Ovary (tissue), 3 donors: ENCODE measurements around the gene ECE2.

ENCODE experiments used
- EP300 ChIP-seq: sonication (generic); formaldehyde crosslinking; IDR thresholded peaks from one replicate; pipeline ENCODE4 v1.6.1; 2017; ENCODE audit warnings: antibody characterized with exemption
- POLR2A ChIP-seq: fragments of 450-650 bp; IDR thresholded peaks from one replicate; pipeline ENCODE4 v1.6.1; 2017; ENCODE audit warnings: antibody characterized with exemption, mild to moderate bottlenecking, moderate library complexity
- TF ChIP-seq, protein P1 (sequence below), 3 donors: fragments of 450-650 bp in 2 of 3; fragments of 200-600 bp in 1 of 3; IDR thresholded peaks; one replicate each; pipeline versions ENCODE4 v1.5.1 to v1.8.0; 2016 to 2022; ENCODE audit warnings: antibody characterized with exemption in 3 of 3, mild to moderate bottlenecking in 1 of 3
- donor health status: DM: no; HTN: no; CAD: no.

DNA sequence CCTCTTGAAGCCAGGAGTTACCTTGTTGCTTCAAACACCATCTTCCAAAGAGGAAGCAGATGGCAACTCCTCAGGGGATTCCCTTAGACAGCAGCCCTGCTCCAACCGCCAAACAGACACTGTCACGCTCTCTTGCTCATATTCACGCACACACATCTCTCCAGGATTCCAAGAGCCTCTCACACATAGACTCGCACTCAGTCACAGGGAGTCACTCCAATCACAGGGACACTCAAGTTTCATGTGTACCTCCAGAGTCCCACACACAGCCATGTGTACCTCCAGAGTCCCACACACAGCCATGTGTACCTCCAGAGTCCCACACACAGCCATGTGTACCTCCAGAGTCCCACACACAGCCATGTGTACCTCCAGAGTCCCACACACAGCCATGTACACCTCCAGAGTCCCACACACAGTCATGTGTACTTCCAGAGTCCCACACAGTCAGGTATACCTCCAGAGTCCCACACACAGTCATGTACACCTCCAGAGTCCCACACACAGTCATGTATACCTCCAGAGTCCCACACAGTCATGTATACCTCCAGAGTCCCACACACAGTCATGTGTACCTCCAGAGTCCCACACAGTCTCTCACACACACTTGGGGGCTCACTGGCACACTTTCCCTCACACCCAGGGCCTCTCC, 40.3 kb upstream of the ECE2 start:
- TF ChIP-seq, protein P1, sequence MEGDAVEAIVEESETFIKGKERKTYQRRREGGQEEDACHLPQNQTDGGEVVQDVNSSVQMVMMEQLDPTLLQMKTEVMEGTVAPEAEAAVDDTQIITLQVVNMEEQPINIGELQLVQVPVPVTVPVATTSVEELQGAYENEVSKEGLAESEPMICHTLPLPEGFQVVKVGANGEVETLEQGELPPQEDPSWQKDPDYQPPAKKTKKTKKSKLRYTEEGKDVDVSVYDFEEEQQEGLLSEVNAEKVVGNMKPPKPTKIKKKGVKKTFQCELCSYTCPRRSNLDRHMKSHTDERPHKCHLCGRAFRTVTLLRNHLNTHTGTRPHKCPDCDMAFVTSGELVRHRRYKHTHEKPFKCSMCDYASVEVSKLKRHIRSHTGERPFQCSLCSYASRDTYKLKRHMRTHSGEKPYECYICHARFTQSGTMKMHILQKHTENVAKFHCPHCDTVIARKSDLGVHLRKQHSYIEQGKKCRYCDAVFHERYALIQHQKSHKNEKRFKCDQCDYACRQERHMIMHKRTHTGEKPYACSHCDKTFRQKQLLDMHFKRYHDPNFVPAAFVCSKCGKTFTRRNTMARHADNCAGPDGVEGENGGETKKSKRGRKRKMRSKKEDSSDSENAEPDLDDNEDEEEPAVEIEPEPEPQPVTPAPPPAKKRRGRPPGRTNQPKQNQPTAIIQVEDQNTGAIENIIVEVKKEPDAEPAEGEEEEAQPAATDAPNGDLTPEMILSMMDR (IDR thresholded peaks at IDR 0.05) = no peak
- no peak for TF ChIP-seq POLR2A
- TF ChIP-seq EP300 = no peak
